CD4-positive, CD25-positive, alpha-beta regulatory T cell (primary cell): ENCODE measurements around the gene ACER3. TPM values are rescaled to one million over a fixed set of nuclear protein-coding genes. Genes with fewer than 3 reads are reported as not detected.
"Not testable (repeated sequence)": the region's sequence is repeated elsewhere in the genome, so short reads cannot be mapped to it uniquely, and the experiment has no call there.

Source experiments
- ATAC-seq, 2 donors: fragments of 150-1000 bp; cut with Tn5 transposase; one replicate each; pipeline ENCODE4 v1.10.0; 2021; ENCODE audit warnings: low read depth in 2 of 2, moderate number of reproducible peaks in 2 of 2, moderate library complexity in 1 of 2
- DNase-seq, 3 donors: peaks; one replicate each; pipeline versions ENCODE4 v3.0.0 to v3.0.0-alpha.2; 2012 to 2022; ENCODE audit warnings: mixed read lengths in 1 of 3
- H3K27ac ChIP-seq: one replicate; pipeline ENCODE4 v1.7.0; 2013; ENCODE audit warnings: mild to moderate bottlenecking, low read length; ENCODE audit not compliant: insufficient read depth, poor library complexity, severe bottlenecking
- H3K27me3 ChIP-seq: one replicate; pipeline ENCODE4 v1.7.0; 2013; ENCODE audit warnings: low read length; ENCODE audit not compliant: control insufficient read depth, insufficient read depth
- H3K36me3 ChIP-seq: one replicate; pipeline ENCODE4 v1.7.0; 2013; ENCODE audit warnings: mild to moderate bottlenecking, low read length, moderate library complexity; ENCODE audit not compliant: control insufficient read depth, insufficient read depth
- H3K4me1 ChIP-seq: 2 replicates; pipeline ENCODE4 v1.7.0; 2013; ENCODE audit warnings: mild to moderate bottlenecking, low read length; ENCODE audit not compliant: insufficient read depth, control insufficient read depth, poor library complexity, severe bottlenecking
- H3K4me3 ChIP-seq: one replicate; pipeline ENCODE4 v1.7.0; 2013; ENCODE audit warnings: low read depth, mild to moderate bottlenecking, low read length, moderate library complexity
- H3K9me3 ChIP-seq, 2 experiments: 1 replicate in 1 of 2; 2 replicates in 1 of 2; pipeline ENCODE4 v1.7.0; 2013; ENCODE audit warnings: low read length in 2 of 2, mild to moderate bottlenecking in 1 of 2, moderate library complexity in 1 of 2; ENCODE audit not compliant: control insufficient read depth in 2 of 2
- H3K27ac Mint-ChIP-seq, 3 donors: one replicate each; pipeline ENCODE4 v1.8.0; 2020 to 2022; ENCODE audit warnings: mild to moderate bottlenecking in 3 of 3, mixed read lengths in 3 of 3, moderate library complexity in 2 of 3
- H3K27me3 Mint-ChIP-seq: one replicate; pipeline ENCODE4 v1.8.0; 2022; ENCODE audit warnings: mild to moderate bottlenecking, mixed read lengths
- H3K36me3 Mint-ChIP-seq: one replicate; pipeline ENCODE4 v1.8.0; 2020; ENCODE audit warnings: mixed read lengths
- H3K4me1 Mint-ChIP-seq, 4 donors: one replicate each; pipeline ENCODE4 v1.8.0; 2020 to 2022; ENCODE audit warnings: mixed read lengths in 4 of 4, mild to moderate bottlenecking in 1 of 4
- H3K4me3 Mint-ChIP-seq, 4 donors: one replicate each; pipeline ENCODE4 v1.8.0; 2020 to 2022; ENCODE audit warnings: mild to moderate bottlenecking in 4 of 4, mixed read lengths in 4 of 4, moderate library complexity in 3 of 4
- H3K9me3 Mint-ChIP-seq, 7 donors: one replicate each; pipeline ENCODE4 v1.8.0; 2020 to 2022; ENCODE audit warnings: mixed read lengths in 7 of 7, mild to moderate bottlenecking in 3 of 7, moderate library complexity in 2 of 7
- polyA plus RNA-seq, 4 donors: library from polyadenylated mRNA; unstranded; fragments of 300-500 nt; fragmentation: Illumina TruSeq; gene quantifications; one replicate each; pipeline ENCODE4 v1.2.3, GENCODE V29; 2021
- total RNA-seq: library from RNA; stranded (reverse); gene quantifications from one replicate; pipeline ENCODE4 v1.2.3, GENCODE V29; 2022

ACER3 gene
- total and polyA plus RNA-seq, 5 donors from 2014 or later: 2.6 to 11.8 (median 4.4) TPM

GRCh38 chr11:76823481-76824028 is 37.2 kb upstream of the ACER3 start:
- ATAC-seq (no peak), DNase-seq (no peak)
- no peaks in the 10 kb centered on the region for H3K9me3 ChIP-seq
- H3K27me3 ChIP-seq: no peaks in the 10 kb centered on the region
- H3K4me3 ChIP-seq: no peak overlapping the region
- Mint-ChIP-seq H3K4me3 (no peak overlapping the region), H3K9me3 (peaks cover 0 to 7% (median 0%) of the 10 kb centered on the region in 7 donors), H3K27me3 (peaks cover 4% of the 10 kb centered on the region), H3K36me3 (no peaks in the 10 kb centered on the region), H3K27ac (peak overlapping the region in 1 of 3 donors; percentile 73), H3K4me1 (peaks cover 0 to 14% (median 5%) of the 10 kb centered on the region in 4 donors)
- H3K4me1 ChIP-seq: no peaks in the 10 kb centered on the region
- H3K36me3 ChIP-seq: no peaks in the 10 kb centered on the region
- H3K27ac ChIP-seq: no peak overlapping the region

- Mint-ChIP-seq H3K4me3 (no peak overlapping the region), H3K27me3 (peaks cover 4% of the 10 kb centered on the region), H3K27ac (peak overlapping the region in 1 of 3 donors; percentile 68), H3K9me3 (peaks cover 0 to 7% (median 0%) of the 10 kb centered on the region in 7 donors), H3K36me3 (no peaks in the 10 kb centered on the region), H3K4me1 (peaks cover 0 to 14% (median 5%) of the 10 kb centered on the region in 4 donors)
- peak in 1 of 3 donors; percentile 71 for DNase-seq
- Histone ChIP-seq H3K27me3 (no peaks in the 10 kb centered on the region), H3K36me3 (no peaks in the 10 kb centered on the region), H3K4me3 (no peak overlapping the region), H3K4me1 (no peaks in the 10 kb centered on the region), H3K27ac (no peak overlapping the region), H3K9me3 (no peaks in the 10 kb centered on the region)
- ATAC-seq: no peak
These were observed 36.4 kb upstream of the ACER3 start for GRCh38 chr11:76824083-76824939.

GRCh38 chr11:76824980-76825725 is 35.6 kb upstream of the ACER3 start:
- peaks cover 4% of the 10 kb centered on the region for H3K27me3 Mint-ChIP-seq
- DNase-seq: no peak
- ATAC-seq: no peak
- Histone ChIP-seq H3K27ac (no peak overlapping the region), H3K9me3 (no peaks in the 10 kb centered on the region), H3K36me3 (no peaks in the 10 kb centered on the region), H3K4me3 (no peak overlapping the region), H3K27me3 (peaks cover under 1% of the 10 kb centered on the region), H3K4me1 (no peaks in the 10 kb centered on the region)
- no peak overlapping the region for H3K27ac Mint-ChIP-seq
- peaks cover 0 to 14% (median 5%) of the 10 kb centered on the region in 4 donors for H3K4me1 Mint-ChIP-seq
- peaks cover 0 to 7% (median 0%) of the 10 kb centered on the region in 7 donors for H3K9me3 Mint-ChIP-seq
- no peaks in the 10 kb centered on the region for H3K36me3 Mint-ChIP-seq
- no peak overlapping the region for H3K4me3 Mint-ChIP-seq

- Mint-ChIP-seq H3K27ac (no peak overlapping the region), H3K27me3 (peaks cover 4% of the 10 kb centered on the region), H3K4me1 (peaks cover 0 to 14% (median 5%) of the 10 kb centered on the region in 4 donors), H3K4me3 (no peak overlapping the region), H3K9me3 (peaks cover 0 to 5% (median 0%) of the 10 kb centered on the region in 7 donors), H3K36me3 (no peaks in the 10 kb centered on the region)
- ATAC-seq: no peak
- H3K36me3 ChIP-seq: no peaks in the 10 kb centered on the region
- H3K4me1 ChIP-seq: no peaks in the 10 kb centered on the region
- peaks cover 3% of the 10 kb centered on the region for H3K27me3 ChIP-seq
- peak in 1 of 3 donors; percentile 34 for DNase-seq
- no peak overlapping the region for H3K27ac ChIP-seq
- no peaks in the 10 kb centered on the region for H3K9me3 ChIP-seq
- no peak overlapping the region for H3K4me3 ChIP-seq
These were observed 34.9 kb upstream of the ACER3 start for GRCh38 chr11:76825726-76826396.

- H3K27ac ChIP-seq, H3K27ac Mint-ChIP-seq, H3K9me3 ChIP-seq, ATAC-seq, H3K4me3 Mint-ChIP-seq, H3K36me3 ChIP-seq, DNase-seq, H3K27me3 ChIP-seq, H3K9me3 Mint-ChIP-seq, H3K36me3 Mint-ChIP-seq, H3K27me3 Mint-ChIP-seq, H3K4me3 ChIP-seq, H3K4me1 ChIP-seq: not testable (repeated sequence)
- peaks cover 0 to 14% (median 5%) of the 10 kb centered on the region in 4 donors for H3K4me1 Mint-ChIP-seq
These were observed 34.2 kb upstream of the ACER3 start for GRCh38 chr11:76826508-76826907.

GRCh38 chr11:76827005-76827404 is 33.7 kb upstream of the ACER3 start:
- not testable (repeated sequence) for H3K27ac Mint-ChIP-seq, H3K4me1 ChIP-seq, DNase-seq, H3K36me3 ChIP-seq, ATAC-seq, H3K9me3 ChIP-seq, H3K36me3 Mint-ChIP-seq, H3K27me3 ChIP-seq, H3K9me3 Mint-ChIP-seq, H3K4me3 Mint-ChIP-seq, H3K27ac ChIP-seq, H3K27me3 Mint-ChIP-seq, H3K4me3 ChIP-seq
- peaks cover 0 to 14% (median 5%) of the 10 kb centered on the region in 4 donors for H3K4me1 Mint-ChIP-seq

GRCh38 chr11:76830639-76831327 is 29.9 kb upstream of the ACER3 start:
- H3K27me3 Mint-ChIP-seq: peaks cover 6% of the 10 kb centered on the region
- no peak overlapping the region for H3K4me3 Mint-ChIP-seq
- Histone ChIP-seq H3K27ac (no peak overlapping the region), H3K9me3 (no peaks in the 10 kb centered on the region), H3K36me3 (no peaks in the 10 kb centered on the region), H3K4me3 (no peak overlapping the region), H3K4me1 (no peaks in the 10 kb centered on the region), H3K27me3 (peaks cover 3% of the 10 kb centered on the region)
- peaks cover 0 to 3% (median 0%) of the 10 kb centered on the region in 7 donors for H3K9me3 Mint-ChIP-seq
- no peak overlapping the region for H3K27ac Mint-ChIP-seq
- ATAC-seq (no peak), DNase-seq (no peak)
- H3K36me3 Mint-ChIP-seq: no peaks in the 10 kb centered on the region
- H3K4me1 Mint-ChIP-seq: peaks cover 0 to 2% (median under 1%) of the 10 kb centered on the region in 4 donors
